Measurements from ENCODE around the gene MACF1. TPM values are rescaled to one million over a fixed set of nuclear protein-coding genes. Genes with fewer than 3 reads are reported as not detected.

The MACF1 gene
- total RNA-seq, 2 donors from 2014 or later, result 154 to 355 TPM

- DNase-seq (ENCODE audit: low spot score), result peak; percentile 94
- Histone ChIP-seq H3K9me3 (no peaks in the 10 kb centered on the region), H3K4me3 (peak overlapping the region; percentile 71 to 79), H3K36me3 (no peaks in the 10 kb centered on the region), H3K27me3 (replicated peaks; ENCODE audit: insufficient read depth) (no peaks in the 10 kb centered on the region), H3K27ac (peak overlapping the region; percentile 90 to 93), H3K4me1 (replicated peaks) (peaks cover 19% of the 10 kb centered on the region)
- under 1% methylated on average over 47 of the region's 53 CpGs for WGBS
- TF ChIP-seq CTCF (IDR thresholded peaks at IDR 0.05) (no peak), POLR2AphosphoS5 (IDR thresholded peaks at IDR 0.05) (peak; percentile 70)
- intact Hi-C loops (cut with DNase I), result loop anchor here (5.0 kb wide), 2 partner anchors 141 to 216 kb away; no protein-coding TSS in a partner anchor
These were observed 204.2 kb downstream of the MACF1 start for GRCh38 chr1:39408641-39409054.

GRCh38 chr1:39409055-39409816 lies 204.7 kb downstream of the MACF1 start:
- no peak for TF ChIP-seq POLR2AphosphoS5 (IDR thresholded peaks at IDR 0.05)
- TF ChIP-seq POLR2A (IDR thresholded peaks at IDR 0.05), result peak; percentile 35
- peak in 2 of 4 experiments; percentile 4 to 15 for TF ChIP-seq CTCF (IDR thresholded peaks at IDR 0.05)
- Histone ChIP-seq H3K4me3 (peak overlapping the region; percentile 71 to 79), H3K27me3 (replicated peaks; ENCODE audit: insufficient read depth) (no peaks in the 10 kb centered on the region), H3K27ac (peak overlapping the region; percentile 90 to 93), H3K9me3 (no peaks in the 10 kb centered on the region), H3K36me3 (no peaks in the 10 kb centered on the region), H3K4me1 (replicated peaks) (peaks cover 19% of the 10 kb centered on the region)
- intact Hi-C loops (cut with DNase I), result loop anchor here (5.0 kb wide), 2 partner anchors 142 to 217 kb away; no protein-coding TSS in a partner anchor
- 0% methylated on average over 18 of the region's 71 CpGs for WGBS
- DNase-seq (ENCODE audit: low spot score), result no peak

- intact Hi-C loops (cut with DNase I), result no loop called here
- DNase-seq (ENCODE audit: low spot score), result peak; percentile 88
- Histone ChIP-seq H3K9me3 (no peaks in the 10 kb centered on the region), H3K4me1 (replicated peaks) (peaks cover 19% of the 10 kb centered on the region), H3K4me3 (no peak overlapping the region), H3K36me3 (no peaks in the 10 kb centered on the region), H3K27me3 (replicated peaks; ENCODE audit: insufficient read depth) (no peaks in the 10 kb centered on the region), H3K27ac (peak overlapping the region in 1 of 2 donors; percentile 17)
- 15% methylated on average over 3 of the region's 3 CpGs for WGBS
- TF ChIP-seq POLR2A (IDR thresholded peaks at IDR 0.05) (no peak), CTCF (IDR thresholded peaks at IDR 0.05) (peak; percentile 43 to 86 (median 68)), POLR2AphosphoS5 (IDR thresholded peaks at IDR 0.05) (peak; percentile 82)
These were observed 206.5 kb downstream of the MACF1 start for GRCh38 chr1:39410915-39411436.

GRCh38 chr1:39411526-39412478 lies 207.3 kb downstream of the MACF1 start:
- peak overlapping the region in 1 of 2 donors; percentile 17 for H3K27ac ChIP-seq
- no peaks in the 10 kb centered on the region for H3K9me3 ChIP-seq
- no peaks in the 10 kb centered on the region for H3K27me3 ChIP-seq (replicated peaks; ENCODE audit: insufficient read depth)
- 11% methylated on average over 3 of the region's 3 CpGs for WGBS
- peaks cover 19% of the 10 kb centered on the region for H3K4me1 ChIP-seq (replicated peaks)
- no peak for TF ChIP-seq CTCF (IDR thresholded peaks at IDR 0.05)
- no peak for TF ChIP-seq POLR2A (IDR thresholded peaks at IDR 0.05)
- no peak for TF ChIP-seq POLR2AphosphoS5 (IDR thresholded peaks at IDR 0.05)
- no peak overlapping the region for H3K4me3 ChIP-seq
- H3K36me3 ChIP-seq, result no peaks in the 10 kb centered on the region
- intact Hi-C loops (cut with DNase I), result no loop called here
- DNase-seq (ENCODE audit: low spot score), result no peak

All from prostate gland (tissue), 2 donors.